ENCODE data around the gene NEB.

Gene NEB

DNA sequence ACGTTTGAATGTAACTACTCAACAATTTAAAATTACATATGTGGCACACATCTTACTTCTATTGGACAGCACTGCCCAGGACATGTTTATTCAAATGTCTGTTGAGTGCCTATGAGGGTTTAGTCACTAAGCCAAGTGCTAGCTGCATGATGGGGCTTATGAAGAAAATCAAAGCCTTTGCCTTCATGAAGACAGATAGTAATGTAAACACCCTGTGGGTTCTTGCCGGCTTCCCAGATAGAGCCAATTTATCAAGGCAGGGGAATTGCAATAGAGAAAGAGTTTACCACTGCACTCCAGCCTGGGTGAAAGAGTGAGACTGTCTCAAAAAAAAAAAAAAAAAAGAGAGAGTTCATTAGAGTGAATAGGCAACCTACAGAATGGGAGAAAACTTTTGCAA, 43.7 kb upstream of the NEB start:
- DNase-seq (ENCODE audit: low read depth) = no peak
- H3K4me3 ChIP-seq (ENCODE audit: low read length) = no peak overlapping the region
- TF ChIP-seq, protein P1, sequence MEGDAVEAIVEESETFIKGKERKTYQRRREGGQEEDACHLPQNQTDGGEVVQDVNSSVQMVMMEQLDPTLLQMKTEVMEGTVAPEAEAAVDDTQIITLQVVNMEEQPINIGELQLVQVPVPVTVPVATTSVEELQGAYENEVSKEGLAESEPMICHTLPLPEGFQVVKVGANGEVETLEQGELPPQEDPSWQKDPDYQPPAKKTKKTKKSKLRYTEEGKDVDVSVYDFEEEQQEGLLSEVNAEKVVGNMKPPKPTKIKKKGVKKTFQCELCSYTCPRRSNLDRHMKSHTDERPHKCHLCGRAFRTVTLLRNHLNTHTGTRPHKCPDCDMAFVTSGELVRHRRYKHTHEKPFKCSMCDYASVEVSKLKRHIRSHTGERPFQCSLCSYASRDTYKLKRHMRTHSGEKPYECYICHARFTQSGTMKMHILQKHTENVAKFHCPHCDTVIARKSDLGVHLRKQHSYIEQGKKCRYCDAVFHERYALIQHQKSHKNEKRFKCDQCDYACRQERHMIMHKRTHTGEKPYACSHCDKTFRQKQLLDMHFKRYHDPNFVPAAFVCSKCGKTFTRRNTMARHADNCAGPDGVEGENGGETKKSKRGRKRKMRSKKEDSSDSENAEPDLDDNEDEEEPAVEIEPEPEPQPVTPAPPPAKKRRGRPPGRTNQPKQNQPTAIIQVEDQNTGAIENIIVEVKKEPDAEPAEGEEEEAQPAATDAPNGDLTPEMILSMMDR (conservative IDR thresholded peaks at IDR 0.05; ENCODE audit: low read depth, low read length) = no peak

DNA sequence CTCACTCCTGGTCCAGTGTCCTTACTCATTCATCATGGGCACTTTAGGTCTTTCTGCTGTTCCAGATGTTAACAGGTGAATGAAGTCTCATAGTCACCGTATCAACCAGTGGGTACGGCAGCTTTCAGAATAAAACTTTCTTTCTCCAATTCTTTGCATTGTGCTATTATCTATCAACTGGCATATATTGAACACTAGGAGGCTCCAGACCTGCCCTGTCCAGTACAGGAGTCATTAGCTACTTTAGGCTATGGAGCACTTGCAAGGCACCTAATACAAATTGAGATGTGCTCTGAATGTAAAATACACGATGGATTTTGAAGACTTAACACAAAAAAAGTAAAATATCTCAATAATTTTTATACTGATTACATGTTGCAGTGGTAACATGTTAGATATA, 43.2 kb upstream of the NEB start:
- TF ChIP-seq, protein P1 (conservative IDR thresholded peaks at IDR 0.05; ENCODE audit: low read depth, low read length) = peak; percentile 40
- no peak for DNase-seq (ENCODE audit: low read depth)
- no peak overlapping the region for H3K4me3 ChIP-seq (ENCODE audit: low read length)

DNA sequence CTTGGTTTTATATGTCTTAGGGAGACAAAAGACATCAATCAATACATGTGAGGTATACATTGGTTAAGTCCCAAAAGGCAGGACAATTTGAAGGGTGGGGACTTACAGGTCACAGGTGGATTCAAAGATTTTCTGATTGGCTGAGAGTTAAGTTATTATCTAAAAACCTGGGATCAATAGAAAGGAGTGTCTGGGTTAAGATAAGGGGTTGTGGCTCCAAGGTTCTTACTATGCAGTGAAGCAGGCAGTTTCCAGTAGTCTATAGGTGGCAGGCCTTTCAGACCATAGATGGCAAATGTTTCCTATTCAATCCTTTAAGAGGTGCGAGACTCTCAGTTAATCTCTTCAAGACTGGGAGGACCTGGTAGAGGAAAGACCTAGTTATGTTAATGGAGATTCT, 42.1 kb upstream of the NEB start:
- no peak overlapping the region for H3K4me3 ChIP-seq (ENCODE audit: low read length)
- TF ChIP-seq, protein P1 (conservative IDR thresholded peaks at IDR 0.05; ENCODE audit: low read depth, low read length) = no peak

DNA sequence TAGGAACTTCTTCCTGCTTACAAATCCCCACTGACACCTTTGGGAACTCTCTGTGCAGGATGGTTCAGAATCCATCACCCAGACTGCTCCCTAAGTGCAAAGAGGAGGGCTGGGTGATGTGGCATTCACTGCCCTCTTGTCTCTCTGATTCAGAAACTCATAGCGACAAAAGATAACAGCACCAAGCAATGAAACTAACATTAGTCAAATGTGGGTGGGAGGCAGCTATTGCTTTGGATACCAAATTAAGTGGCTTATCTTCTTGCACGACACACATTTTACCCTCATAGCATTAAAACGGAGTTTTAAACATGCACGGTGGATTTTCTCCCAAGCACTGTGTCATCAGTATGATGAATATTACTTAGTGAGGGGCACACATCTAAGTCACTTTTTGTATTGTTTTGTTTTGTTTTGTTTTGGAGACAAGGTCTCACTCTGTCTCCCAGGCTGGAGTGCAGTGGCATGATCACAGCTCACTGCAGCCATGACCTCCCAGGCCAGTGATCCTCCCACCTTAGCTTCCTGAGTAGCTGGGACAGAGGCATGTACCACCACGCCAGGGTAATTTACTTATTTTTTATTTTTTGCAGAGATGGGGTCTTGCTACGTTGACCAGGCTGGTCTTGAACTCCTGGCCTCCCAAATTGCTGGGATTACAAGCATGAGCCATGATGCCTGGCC, 40.9 kb upstream of the NEB start:
- no peak overlapping the region for H3K4me3 ChIP-seq (ENCODE audit: low read length)
- peak; percentile 23 for DNase-seq (ENCODE audit: low read depth)
- TF ChIP-seq, protein P1 (conservative IDR thresholded peaks at IDR 0.05; ENCODE audit: low read depth, low read length) = no peak

More for the DNA sequence above, 42.1 kb upstream of the NEB start:
- no peak for DNase-seq (ENCODE audit: low read depth)

DNA sequence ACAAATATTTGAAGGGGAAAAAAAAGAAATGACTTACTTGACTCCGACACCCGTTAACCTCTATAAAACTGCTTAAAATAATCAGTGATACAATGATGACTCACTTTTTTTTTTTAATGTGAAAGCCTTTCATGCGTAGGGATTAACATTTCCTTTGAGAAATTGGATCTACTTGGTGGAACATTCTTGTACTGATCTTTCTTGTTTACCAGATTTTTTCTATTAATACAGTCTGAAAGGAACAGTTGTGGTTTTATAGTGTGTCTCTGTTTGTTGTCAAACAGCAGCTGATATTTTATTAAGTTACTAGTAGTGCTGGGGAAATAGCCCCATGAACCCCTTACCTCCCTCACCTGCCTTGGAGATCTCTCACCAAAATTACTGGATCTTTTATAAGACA, 40.2 kb upstream of the NEB start:
- peak; percentile 75 for DNase-seq (ENCODE audit: low read depth)
- TF ChIP-seq, protein P1 (conservative IDR thresholded peaks at IDR 0.05; ENCODE audit: low read depth, low read length) = no peak
- H3K4me3 ChIP-seq (ENCODE audit: low read length) = no peak overlapping the region

DNA sequence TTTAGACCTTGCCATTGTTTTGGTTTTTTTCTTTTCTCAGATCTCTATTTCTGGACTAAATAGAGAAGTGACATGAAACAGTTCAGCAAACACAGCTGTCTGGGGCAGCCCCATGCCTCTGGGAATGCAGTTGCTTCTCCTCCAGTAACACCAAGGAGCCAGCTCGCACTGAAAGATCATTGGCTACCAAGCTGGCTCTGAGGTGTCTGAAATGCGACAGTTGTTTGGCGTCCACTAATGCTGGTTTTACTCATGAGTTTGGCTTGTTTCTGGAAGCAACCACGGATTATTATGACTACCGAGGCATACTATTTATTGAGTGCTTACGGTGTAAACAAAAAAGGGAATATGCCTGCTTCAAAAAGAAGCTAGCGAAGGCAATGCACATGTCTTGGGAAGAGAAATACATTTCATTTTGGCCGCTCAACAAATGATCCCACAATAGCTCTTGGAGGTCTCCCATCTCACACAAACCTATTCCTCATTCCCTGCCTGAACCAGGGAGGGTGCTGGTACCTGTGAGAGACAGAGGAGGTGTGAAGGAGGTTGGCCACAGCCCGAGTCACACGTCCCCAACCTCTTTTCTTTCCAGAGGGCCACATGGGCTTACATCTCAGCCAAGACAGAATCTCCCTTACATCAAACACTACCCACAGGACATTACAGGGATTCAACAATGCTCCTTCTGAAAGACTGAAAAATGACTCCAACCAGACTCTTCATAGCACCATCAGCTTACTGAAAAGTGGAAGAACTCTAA, 37.5 kb upstream of the NEB start:
- TF ChIP-seq, protein P1 (conservative IDR thresholded peaks at IDR 0.05; ENCODE audit: low read depth, low read length) = no peak
- DNase-seq (ENCODE audit: low read depth) = no peak
- H3K4me3 ChIP-seq (ENCODE audit: low read length) = no peak overlapping the region

DNA sequence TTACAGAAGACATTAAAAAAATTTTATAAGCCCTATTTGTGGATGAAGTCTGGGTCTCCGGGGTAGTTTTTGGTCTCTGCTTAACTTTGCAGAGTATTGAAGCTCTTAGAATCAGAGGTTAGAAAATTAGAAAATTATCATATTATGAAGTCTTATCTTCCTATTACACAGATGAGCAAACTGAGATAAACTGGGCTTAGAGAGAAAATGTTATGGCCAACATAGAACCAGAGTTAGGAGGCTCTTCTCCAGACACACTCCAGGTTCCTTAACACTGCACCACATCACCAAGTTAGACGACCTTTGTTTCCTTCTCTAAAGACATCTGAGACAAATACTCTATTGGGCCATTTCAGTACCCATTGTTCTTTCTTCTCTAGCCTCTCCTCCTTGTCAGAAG, 36.7 kb upstream of the NEB start:
- no peak for DNase-seq (ENCODE audit: low read depth)
- TF ChIP-seq, protein P1 (conservative IDR thresholded peaks at IDR 0.05; ENCODE audit: low read depth, low read length) = no peak
- H3K4me3 ChIP-seq (ENCODE audit: low read length) = no peak overlapping the region
